ENCODE measurements around the gene ASIC5. TPM values are rescaled to one million over a fixed set of nuclear protein-coding genes. Genes with fewer than 3 reads are reported as not detected.
"Not testable (repeated sequence)": the region's sequence is repeated elsewhere in the genome, so short reads cannot be mapped to it uniquely, and the experiment has no call there.

The ASIC5 gene, protein sequence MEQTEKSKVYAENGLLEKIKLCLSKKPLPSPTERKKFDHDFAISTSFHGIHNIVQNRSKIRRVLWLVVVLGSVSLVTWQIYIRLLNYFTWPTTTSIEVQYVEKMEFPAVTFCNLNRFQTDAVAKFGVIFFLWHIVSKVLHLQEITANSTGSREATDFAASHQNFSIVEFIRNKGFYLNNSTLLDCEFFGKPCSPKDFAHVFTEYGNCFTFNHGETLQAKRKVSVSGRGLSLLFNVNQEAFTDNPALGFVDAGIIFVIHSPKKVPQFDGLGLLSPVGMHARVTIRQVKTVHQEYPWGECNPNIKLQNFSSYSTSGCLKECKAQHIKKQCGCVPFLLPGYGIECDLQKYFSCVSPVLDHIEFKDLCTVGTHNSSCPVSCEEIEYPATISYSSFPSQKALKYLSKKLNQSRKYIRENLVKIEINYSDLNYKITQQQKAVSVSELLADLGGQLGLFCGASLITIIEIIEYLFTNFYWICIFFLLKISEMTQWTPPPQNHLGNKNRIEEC
- not detected in 2 replicates for total RNA-seq (2014; rRNA removed; shearing (Covaris generic))

DNA sequence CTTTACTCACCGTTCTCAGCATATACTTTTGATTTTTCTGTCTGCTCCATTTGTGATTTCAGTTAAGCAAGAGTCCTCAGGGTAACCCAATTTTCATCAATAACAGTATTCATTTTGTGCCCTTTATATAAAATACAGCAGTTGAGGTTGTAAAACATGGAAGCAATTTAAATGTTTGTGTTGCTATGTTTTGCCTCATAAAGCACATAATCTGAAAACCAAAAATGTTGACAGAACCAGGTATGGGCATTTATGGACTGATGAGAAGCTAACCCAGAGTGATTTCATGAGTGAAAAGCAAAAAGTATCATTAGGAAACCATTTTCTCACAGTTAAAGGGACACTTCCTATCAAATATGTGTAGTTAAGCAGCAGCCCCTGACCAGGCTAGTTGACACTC, at the start of gene ASIC5:
TSS of gene ASIC5 (minus strand) at position 101 of the 400 bp plus-strand sequence. CDS start at position 50, 51 bp downstream.
- no peak for DNase-seq
- H3K27me3 ChIP-seq (ENCODE audit: control insufficient read depth, insufficient read depth, low read length), result no peaks in the 10 kb centered on the region
- H3K4me3 ChIP-seq (ENCODE audit: insufficient read depth, low read depth, low read length), result no peak within 1 kb of the TSS
- no peaks in the 10 kb centered on the region for H3K36me3 ChIP-seq (replicated peaks; ENCODE audit: control insufficient read depth, insufficient read depth, low read length)

DNA sequence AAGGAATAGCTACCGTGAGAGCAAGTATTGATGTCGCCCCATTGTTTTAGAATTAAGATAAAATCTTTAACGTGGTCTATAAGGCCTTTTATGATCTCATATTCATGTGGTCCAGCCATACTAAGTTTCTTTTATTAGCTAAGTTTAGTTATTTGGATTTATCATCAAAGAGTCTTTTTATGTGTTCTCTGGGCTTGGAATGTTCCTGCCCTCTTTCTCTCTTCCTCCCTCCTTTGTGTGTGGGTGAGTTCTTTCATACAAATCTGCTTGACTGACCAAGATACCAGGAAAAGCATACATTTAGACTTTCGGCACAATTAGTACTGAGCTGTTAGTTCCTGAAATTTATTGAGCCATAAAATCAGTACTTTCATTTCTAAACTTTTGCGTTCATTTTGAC, 48.7 kb upstream of the ASIC5 start:
- no peak for DNase-seq
- Histone ChIP-seq H3K36me3 (replicated peaks; ENCODE audit: control insufficient read depth, insufficient read depth, low read length) (no peaks in the 10 kb centered on the region), H3K27me3 (ENCODE audit: control insufficient read depth, insufficient read depth, low read length) (no peaks in the 10 kb centered on the region), H3K4me3 (ENCODE audit: insufficient read depth, low read depth, low read length) (no peak overlapping the region)

DNA sequence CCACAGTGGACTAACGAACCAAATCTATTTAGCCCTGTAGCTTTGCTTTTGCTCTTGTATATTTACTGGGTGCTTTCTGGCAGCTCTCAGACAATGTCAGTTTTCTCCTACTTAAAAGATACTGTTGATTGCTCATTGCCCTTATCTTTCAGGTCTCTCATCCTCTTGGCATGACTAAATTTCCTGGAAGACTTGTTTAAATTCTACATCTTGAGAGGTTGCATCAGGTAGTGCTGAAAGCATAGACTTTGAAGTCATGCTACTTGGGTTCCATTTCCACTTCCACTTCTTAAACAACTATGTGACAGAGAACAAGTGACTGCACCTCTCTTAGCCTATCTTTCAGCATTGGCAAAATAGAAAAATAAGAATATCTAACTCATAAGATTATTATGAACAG, 45.8 kb upstream of the ASIC5 start:
- DNase-seq, result no peak
- no peaks in the 10 kb centered on the region for H3K27me3 ChIP-seq (ENCODE audit: control insufficient read depth, insufficient read depth, low read length)

DNA sequence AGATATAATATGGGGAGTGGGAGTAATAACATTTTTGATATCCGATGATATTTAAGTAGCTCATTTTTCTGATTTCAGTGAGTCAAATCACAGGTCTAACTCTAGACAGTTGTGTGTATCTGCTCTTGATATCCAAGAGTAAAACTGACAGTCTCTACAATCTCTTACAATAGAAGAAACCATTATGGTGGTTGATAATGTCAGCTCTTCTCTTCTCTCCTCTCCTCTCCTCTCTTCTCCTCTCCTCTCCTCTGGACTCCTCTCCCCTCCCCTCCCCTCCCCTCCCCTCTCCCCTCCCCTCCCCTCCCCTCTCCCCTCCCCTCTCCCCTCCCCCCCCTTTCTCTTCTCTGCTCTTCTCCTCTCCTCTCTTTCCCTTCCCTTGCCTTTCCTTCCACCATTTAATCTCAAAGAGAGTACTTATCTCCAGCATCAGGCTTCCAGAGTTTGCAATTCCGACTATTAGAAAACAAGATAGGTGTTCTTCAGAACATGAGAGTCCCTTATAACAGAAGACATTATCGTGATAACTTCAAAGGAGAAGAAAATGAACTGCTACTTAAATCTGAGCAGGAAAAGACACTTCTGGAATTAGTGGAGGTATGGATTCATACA, 43.6 kb upstream of the ASIC5 start:
- Histone ChIP-seq H3K4me3 (ENCODE audit: insufficient read depth, low read depth, low read length) (no peak overlapping the region), H3K27me3 (ENCODE audit: control insufficient read depth, insufficient read depth, low read length) (no peaks in the 10 kb centered on the region), H3K36me3 (replicated peaks; ENCODE audit: control insufficient read depth, insufficient read depth, low read length) (no peaks in the 10 kb centered on the region)
- DNase-seq, result no peak

More for the DNA sequence above, 45.8 kb upstream of the ASIC5 start:
- no peaks in the 10 kb centered on the region for H3K36me3 ChIP-seq (replicated peaks; ENCODE audit: control insufficient read depth, insufficient read depth, low read length)
- no peak overlapping the region for H3K4me3 ChIP-seq (ENCODE audit: insufficient read depth, low read depth, low read length)

DNA sequence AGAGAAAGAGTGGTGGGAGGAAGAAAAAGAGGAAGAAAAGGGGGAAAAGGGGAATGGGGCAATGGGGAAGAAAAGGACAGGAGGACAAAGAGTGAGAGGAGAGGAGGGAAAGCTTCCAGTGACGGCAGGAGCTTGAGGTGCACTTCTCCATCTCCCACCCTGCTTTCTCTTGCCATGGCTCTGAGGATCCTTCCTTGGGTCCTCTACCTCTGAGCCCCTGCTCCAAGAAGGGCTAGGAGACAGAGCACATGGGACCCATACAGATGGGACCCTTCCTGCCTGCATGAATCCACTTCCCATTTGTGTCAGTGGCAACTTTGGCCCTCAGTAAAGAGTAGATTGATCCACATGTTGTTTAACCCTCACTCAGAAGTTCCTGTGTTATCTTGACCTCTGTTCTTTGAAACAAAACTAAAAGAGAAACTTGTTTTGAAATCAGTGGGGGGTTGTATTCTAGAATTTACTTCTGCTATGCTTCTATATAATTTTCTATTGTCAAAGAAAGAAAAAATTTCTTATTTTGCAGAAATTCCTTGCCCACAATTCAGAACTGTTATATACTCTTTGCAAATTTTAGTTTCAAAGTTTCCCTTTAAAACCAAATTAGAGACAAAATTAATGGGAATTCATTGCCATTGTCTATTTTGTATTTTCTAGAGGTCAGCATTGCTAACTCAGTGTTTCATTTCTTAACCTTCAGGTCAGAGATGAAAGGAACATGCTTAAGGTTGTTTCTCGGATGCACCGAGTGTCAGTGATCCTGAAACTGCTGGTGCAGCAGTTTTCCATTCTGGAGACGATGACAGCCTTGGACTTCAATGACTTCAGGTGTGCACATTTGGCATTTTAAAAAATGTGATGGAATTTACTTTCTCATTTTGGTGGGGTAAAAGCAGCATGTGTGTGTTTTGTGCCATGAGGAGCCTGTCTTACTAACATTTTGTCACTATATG, 42.4 kb upstream of the ASIC5 start:
- Histone ChIP-seq H3K27me3 (ENCODE audit: control insufficient read depth, insufficient read depth, low read length) (no peaks in the 10 kb centered on the region), H3K4me3 (ENCODE audit: insufficient read depth, low read depth, low read length) (no peak overlapping the region), H3K36me3 (replicated peaks; ENCODE audit: control insufficient read depth, insufficient read depth, low read length) (no peaks in the 10 kb centered on the region)
- no peak for DNase-seq

DNA sequence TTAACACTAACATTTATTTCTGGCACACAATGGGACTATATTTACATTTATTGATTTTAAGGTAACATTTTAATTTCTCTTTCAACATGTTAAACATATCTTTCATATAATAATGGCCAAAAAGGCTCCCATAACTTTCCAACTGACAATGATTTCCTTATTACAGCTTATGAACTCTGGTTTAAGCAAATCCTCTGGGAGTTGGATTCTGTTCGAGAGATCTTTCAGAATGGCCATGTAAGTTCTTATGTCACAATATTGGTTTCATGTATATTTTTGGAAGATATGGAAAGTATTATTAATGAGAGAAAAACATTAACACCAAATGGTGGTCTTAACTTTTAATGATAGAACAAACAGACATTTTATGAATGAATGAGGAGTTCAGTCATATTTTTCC, 41.5 kb upstream of the ASIC5 start:
- Histone ChIP-seq H3K4me3 (ENCODE audit: insufficient read depth, low read depth, low read length) (no peak overlapping the region), H3K36me3 (replicated peaks; ENCODE audit: control insufficient read depth, insufficient read depth, low read length) (no peaks in the 10 kb centered on the region), H3K27me3 (ENCODE audit: control insufficient read depth, insufficient read depth, low read length) (no peaks in the 10 kb centered on the region)
- no peak for DNase-seq

DNA sequence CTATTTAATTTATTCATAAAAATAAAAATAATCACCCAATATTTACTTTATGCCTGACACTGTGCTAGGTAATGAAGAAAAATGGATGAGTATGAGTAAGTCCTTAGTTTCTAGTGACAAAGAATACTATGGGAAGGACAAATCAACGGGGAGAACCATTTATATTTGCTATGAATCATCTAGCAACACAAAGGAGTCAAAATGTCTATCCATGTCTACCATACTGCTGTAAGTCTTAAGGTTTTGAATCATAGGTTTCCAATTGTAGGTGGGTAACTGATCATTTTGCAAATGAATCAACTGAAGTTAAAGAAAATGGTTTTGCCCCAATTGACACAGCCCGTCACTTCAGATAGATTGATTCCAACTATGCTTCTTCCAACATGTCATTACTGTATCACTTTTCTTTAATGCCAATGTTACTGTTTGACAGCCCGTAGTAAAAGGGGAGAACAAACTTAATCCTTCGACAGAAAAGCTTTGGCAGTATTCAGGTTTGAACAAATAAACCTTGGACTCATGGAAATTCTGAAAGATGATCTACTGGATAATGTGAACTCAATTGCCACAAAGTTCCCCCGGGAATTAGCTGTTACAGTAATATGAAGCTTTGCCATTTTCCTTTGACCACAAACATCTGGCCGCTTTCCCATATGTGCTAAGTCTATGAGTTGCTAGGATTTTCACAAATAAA, 40.6 kb upstream of the ASIC5 start:
- DNase-seq, result no peak
- Histone ChIP-seq H3K27me3 (ENCODE audit: control insufficient read depth, insufficient read depth, low read length) (no peaks in the 10 kb centered on the region), H3K36me3 (replicated peaks; ENCODE audit: control insufficient read depth, insufficient read depth, low read length) (no peaks in the 10 kb centered on the region), H3K4me3 (ENCODE audit: insufficient read depth, low read depth, low read length) (no peak overlapping the region)

DNA sequence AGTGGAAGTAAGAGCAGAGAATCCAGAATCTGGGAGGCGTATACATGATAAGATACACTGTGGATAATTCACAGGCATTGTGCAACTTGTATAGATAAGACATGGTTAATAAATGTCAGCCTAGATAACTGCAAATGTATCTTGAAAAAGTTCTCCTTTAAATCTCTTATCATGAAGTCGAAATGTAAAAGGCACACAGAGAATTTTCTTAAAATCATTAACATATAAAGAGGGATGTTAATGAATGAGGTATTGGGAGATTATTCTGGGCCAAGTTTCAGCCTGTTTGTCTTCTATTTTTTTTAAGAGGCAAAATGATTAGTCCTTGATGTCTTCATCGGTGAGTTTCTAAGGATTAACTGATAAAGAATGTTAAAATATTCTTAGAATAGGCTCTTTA, 38.3 kb upstream of the ASIC5 start:
- Histone ChIP-seq H3K4me3 (ENCODE audit: insufficient read depth, low read depth, low read length) (no peak overlapping the region), H3K36me3 (replicated peaks; ENCODE audit: control insufficient read depth, insufficient read depth, low read length) (no peaks in the 10 kb centered on the region), H3K27me3 (ENCODE audit: control insufficient read depth, insufficient read depth, low read length) (no peaks in the 10 kb centered on the region)
- no peak for DNase-seq

DNA sequence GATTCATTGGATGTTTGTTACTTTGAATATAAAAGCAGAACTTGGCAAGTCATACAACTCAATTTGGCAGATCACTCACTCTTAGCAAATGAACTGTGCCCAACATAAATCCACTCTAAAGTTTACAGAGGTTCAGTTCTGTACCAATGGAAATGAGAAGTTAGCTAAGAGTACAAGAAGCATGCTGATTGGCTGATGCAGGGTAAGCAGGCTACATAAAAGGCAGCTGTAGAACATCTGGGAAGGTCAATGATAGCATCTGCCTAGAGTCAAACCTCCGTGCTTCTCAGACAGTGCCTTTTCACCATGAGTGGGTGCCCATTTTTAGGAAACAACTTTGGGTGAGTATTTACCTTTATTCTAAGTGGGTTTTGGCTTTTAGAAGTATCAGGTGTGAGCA, 37.4 kb upstream of the ASIC5 start, which contains the start of gene TDO2:
TSS of gene TDO2 (plus strand) at position 244 of the 400 bp plus-strand sequence. CDS start at position 307, 63 bp downstream.
- H3K4me3 ChIP-seq (ENCODE audit: insufficient read depth, low read depth, low read length), result no peak within 1 kb of the TSS
- H3K27me3 ChIP-seq (ENCODE audit: control insufficient read depth, insufficient read depth, low read length), result no peaks in the 10 kb centered on the region
- DNase-seq, result no peak
- H3K36me3 ChIP-seq (replicated peaks; ENCODE audit: control insufficient read depth, insufficient read depth, low read length), result no peaks in the 10 kb centered on the region

DNA sequence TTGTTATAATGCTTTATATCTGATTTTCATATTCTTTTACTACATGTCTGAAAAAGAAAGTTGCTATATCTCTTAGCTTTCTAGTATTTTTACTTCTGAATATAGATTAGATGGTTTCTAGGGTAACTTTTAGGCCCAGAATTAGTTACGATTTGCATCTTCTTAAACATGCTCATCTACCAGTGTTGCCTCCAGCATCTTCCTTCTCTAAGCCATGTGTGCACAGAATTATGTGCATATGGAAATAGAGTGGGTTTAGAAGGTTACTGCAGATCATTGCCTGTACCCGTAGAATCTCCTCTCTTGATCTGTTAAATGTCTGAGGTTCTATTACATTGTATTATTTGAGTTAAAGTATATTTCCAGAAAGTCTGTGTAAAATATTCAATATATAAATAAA, 34.9 kb upstream of the ASIC5 start:
- H3K4me3 ChIP-seq (ENCODE audit: insufficient read depth, low read depth, low read length), result no peak overlapping the region
- no peaks in the 10 kb centered on the region for H3K36me3 ChIP-seq (replicated peaks; ENCODE audit: control insufficient read depth, insufficient read depth, low read length)
- DNase-seq, result no peak
- no peaks in the 10 kb centered on the region for H3K27me3 ChIP-seq (ENCODE audit: control insufficient read depth, insufficient read depth, low read length)

DNA sequence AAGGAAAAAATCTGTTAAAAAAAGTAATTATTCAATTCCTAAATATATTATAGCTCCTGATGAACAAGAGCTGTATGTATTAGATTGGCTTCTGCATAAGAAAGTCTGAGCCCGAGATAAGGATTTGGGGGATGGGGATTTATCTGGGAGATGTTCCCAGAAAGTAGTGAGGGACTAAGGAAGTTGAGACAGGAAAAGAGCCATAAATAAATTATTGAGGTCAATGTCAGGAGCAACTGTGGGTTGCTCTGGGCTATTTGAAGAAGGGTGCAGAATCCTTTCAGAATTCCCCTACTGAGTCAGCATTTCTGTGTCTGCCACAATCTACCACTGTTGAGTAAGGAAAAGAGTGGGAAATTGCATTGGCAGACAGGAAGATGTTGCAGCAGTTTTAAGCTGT, 34.3 kb upstream of the ASIC5 start:
- no peak overlapping the region for H3K4me3 ChIP-seq (ENCODE audit: insufficient read depth, low read depth, low read length)
- DNase-seq, result peak; percentile 7
- no peaks in the 10 kb centered on the region for H3K27me3 ChIP-seq (ENCODE audit: control insufficient read depth, insufficient read depth, low read length)
- H3K36me3 ChIP-seq (replicated peaks; ENCODE audit: control insufficient read depth, insufficient read depth, low read length), result no peaks in the 10 kb centered on the region

DNA sequence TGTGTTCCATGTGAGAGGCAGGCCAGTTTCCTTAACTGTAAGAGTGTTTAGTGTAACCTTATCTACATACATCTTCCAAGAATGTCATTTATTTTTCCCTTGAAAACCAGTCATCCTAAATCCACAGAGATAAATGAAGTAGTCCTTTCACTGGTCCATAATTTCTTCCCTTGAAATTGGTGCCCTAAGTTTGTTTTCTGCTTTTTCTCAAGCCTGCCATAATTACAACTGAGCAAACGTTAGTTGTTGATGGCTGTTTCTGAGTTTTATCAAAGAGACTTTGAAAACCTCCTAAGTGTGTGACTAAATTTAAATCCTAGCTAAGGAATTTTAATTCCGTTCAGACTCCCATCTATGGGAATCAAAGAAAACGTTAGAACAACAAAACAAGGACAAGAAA, 33.8 kb upstream of the ASIC5 start:
- Histone ChIP-seq H3K36me3 (replicated peaks; ENCODE audit: control insufficient read depth, insufficient read depth, low read length) (no peaks in the 10 kb centered on the region), H3K4me3 (ENCODE audit: insufficient read depth, low read depth, low read length) (no peak overlapping the region), H3K27me3 (ENCODE audit: control insufficient read depth, insufficient read depth, low read length) (no peaks in the 10 kb centered on the region)
- DNase-seq, result no peak

DNA sequence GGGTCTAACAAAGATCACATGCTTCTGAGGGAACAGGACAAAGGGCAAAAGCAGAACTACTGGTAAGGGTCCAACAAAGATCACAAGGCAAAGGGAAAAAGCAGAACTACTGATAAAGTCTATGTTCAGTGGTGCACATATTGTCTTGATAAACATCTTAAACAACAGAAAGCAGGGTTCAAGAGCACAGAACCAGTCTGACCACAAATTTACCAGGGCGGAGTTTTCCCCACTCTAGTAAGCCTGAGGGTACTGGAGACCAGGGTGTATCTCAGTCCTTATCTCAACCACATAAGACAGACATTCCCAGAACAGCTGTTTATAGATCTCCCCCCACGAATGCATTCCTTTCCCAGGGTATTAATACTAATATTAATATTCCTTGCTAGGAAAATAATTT, 32.3 kb upstream of the ASIC5 start:
- H3K27me3 ChIP-seq (ENCODE audit: control insufficient read depth, insufficient read depth, low read length); H3K36me3 ChIP-seq (replicated peaks; ENCODE audit: control insufficient read depth, insufficient read depth, low read length); DNase-seq; H3K4me3 ChIP-seq (ENCODE audit: insufficient read depth, low read depth, low read length): not testable (repeated sequence)

DNA sequence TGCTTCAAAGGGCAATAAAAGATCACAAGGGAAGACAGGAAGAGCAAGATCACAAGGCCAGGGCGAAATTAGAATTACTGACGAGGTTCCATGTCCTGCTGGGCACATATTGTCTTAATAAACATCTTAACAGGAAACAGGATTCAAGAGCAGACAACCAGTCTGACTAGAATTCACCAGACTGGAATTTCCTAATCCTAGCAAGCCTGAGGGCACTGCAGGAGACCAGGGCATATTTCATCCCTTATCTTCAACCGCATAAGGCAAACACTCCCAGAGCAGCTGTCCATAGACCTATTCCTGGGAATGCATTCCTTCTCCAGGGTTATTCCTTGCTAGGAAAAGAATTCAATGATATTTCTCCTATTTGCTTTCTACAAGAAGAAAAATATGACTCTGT, 25.0 kb upstream of the ASIC5 start:
- DNase-seq, result no peak
- Histone ChIP-seq H3K36me3 (replicated peaks; ENCODE audit: control insufficient read depth, insufficient read depth, low read length) (no peaks in the 10 kb centered on the region), H3K4me3 (ENCODE audit: insufficient read depth, low read depth, low read length) (no peak overlapping the region), H3K27me3 (ENCODE audit: control insufficient read depth, insufficient read depth, low read length) (no peaks in the 10 kb centered on the region)

Data from H7 (cell line).